Measurements from ENCODE around the gene CCDC51.

Gene CCDC51

GRCh38 chr3:48433472-48434118, 6.3 kb downstream of the CCDC51 start:
- no peak for DNase-seq (ENCODE audit: low read depth)

GRCh38 chr3:48432411-48433371, 7.2 kb downstream of the CCDC51 start:
- DNase-seq (ENCODE audit: low read depth), result no peak

DNA sequence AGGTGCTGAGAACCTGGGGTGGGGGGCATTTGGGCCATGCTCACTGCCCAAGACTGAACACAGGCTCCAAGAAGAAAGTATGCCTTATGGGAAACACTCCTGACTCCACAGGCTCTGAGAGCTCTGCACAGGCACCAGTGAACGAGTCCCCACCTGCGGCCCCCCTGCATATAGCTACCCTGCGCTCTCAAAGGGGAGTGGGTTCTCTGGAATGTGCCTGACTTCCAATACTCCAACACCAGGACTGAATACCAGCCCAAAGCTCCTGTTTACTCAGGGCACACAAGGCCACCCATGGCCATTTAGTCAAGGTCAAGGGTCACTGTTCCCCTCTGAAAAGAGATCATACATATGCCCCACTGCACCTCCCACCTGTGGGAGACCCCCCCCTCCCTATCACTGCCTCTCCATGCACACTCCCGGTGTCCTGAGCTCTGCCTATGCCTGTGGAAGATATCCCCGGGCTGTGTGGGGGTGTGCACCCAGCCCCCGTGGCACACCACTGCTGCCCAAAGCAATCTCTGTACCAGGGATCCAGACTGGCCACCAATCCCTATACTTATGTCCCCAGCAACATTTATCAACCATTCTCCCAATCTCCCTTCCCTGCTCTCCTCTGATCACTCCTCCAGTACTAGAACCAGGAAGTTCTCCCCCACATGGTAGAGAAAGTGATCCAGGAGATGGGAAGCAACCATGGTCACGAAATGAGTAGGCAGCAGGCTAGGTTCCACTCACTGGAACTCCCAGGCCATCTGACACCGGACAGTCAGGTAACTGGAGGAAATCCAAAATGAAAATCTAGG, 8.5 kb downstream of the CCDC51 start:
- no peak for DNase-seq (ENCODE audit: low read depth)

GRCh38 chr3:48430708-48431101, 9.2 kb downstream of the CCDC51 start:
- no peak for DNase-seq (ENCODE audit: low read depth)

DNA sequence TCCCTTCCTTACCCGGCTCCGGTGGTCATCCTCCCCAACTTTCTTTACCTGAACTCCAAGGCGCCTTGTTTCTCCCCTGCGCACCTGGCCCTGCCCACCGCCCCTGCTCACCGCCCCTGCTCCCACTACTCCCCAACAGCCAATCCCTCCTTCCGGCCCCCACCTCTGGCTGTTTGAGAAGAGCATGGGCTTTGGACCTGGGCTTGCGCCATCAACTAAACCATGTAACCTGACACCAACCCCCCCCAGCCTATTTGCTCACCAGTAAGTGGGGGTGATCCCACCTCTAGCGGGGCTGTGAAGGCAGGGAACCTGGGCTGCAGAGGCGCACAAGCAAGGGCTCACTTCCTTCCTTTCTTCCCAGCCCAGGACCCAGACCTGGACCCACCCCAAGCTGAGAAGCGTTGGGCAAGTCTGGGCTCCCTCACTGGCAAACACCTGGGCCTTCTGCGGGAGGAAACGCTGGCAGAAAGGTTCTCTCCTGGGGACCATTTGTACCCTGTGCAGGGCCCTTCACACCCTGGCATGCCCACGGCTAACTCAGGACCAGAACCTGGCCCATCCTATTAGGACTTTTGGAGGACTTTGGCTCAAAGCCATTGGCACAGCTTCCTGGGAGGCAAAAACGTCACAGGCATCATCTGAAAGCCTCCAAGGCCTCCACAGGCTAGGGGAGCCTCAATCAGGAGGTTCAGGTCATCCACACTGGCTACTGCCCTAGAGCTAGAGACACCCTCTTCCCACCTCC, 9.8 kb downstream of the CCDC51 start, which contains the start of gene PLXNB1:
TSS of gene PLXNB1 (minus strand) at position 127 of the 748 bp plus-strand sequence. CDS start 5,475 bp downstream, outside the sequence.
- no peak for DNase-seq (ENCODE audit: low read depth)

GRCh38 chr3:48429317-48429959, 10.5 kb downstream of the CCDC51 start:
- no peak for DNase-seq (ENCODE audit: low read depth)

DNA sequence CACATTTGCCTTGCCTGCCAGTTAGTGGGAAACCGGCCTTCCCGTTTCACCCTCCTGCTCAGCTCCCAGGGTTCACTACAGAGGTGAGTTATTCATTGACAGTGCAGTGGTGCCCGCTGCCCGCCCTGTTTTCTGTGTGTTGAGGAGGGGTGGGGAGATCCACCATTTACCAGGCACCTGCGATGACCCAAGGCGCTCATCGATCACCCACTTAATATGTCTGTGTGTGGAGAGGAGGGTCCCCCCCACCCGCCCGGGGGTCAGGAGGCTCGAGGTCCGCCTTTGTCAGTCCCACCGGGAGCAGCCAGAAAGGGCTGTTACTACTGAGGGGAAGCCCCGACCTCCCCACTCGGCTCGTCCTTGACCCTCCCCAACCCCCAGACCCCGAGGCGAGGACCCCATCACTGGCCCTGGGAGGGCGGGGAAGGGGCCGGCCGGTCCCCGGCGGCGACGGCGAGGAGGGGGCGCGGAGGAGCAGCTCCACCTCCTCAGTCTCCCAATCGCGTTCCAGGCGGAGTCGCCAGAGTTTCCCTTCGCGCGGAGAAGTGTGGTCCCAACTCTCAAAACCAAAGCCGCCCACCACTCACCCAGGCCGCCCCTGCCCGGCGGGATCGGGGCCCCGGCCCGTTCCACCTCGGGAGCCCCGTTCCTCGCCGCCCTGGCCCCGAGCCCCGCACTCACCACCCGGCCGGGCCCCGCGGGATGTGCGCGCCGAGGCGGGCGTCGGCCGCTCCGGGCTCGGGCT, 11.2 kb downstream of the CCDC51 start:
- DNase-seq (ENCODE audit: low read depth), result no peak

DNA sequence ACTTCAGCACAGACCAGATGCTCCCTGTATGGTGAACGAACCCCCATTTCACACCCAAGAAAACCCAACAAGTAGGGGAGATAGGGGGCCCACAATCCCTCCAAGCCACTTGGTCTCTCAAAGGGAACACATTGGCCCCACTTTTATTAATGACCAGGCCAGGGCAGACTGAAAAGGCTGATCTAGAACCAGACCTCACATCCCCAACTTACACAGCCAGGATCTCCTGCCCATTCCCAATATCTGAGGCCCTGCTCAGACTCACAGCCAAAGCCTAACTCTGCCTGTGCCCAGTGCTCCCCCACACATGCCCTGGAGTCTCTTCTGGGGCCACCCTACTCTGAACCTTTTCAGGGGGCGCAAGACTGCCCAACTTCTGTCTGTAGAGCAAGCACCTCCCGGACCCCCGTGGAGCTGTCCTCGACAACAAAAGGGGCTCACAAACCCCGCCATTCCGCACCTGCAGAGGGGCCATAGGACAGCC, 11.8 kb downstream of the CCDC51 start:
- no peak for DNase-seq (ENCODE audit: low read depth)

- no peak for DNase-seq (ENCODE audit: low read depth)
Measured at GRCh38 chr3:48427630-48427962, 12.3 kb downstream of the CCDC51 start.

DNA sequence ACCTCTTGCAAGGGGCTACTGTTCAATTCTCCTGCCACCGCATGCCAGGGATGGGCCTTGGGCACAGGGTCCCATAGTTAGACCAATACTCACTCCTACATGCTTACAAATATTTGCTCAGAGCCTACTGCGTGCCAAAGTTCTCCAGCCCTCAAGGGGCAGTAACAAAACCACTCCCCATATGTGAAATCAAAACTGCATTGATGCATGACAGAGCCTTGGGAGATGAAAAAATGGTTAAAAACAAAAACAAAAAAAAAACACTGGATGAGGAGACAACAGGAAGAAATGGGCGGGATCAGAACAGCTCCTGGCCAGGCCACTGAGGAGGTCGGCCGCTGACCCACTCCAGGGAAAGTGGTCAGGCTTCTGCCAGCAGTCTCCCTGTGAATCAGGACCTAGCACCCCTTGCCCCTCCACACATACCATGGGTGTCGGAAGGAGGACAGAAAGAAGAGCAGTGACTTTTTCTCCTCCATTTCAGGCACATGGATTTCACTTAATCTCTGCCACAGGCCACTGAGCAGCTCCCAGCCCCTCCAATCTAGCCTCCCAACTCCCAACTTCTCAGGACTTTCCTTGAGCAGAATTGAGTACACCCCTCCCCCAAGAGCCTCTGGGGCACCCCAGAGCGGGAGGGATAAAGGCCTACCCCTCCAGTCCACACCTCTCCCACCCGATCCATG, 12.8 kb downstream of the CCDC51 start:
- no peak for DNase-seq (ENCODE audit: low read depth)

GRCh38 chr3:48426401-48426909, 13.5 kb downstream of the CCDC51 start:
- DNase-seq (ENCODE audit: low read depth), result no peak

- no peak for DNase-seq (ENCODE audit: low read depth)
Measured at GRCh38 chr3:48425281-48425812, 14.6 kb downstream of the CCDC51 start.

- no peak for DNase-seq (ENCODE audit: low read depth)
Measured at GRCh38 chr3:48423883-48424695, 15.8 kb downstream of the CCDC51 start.

DNA sequence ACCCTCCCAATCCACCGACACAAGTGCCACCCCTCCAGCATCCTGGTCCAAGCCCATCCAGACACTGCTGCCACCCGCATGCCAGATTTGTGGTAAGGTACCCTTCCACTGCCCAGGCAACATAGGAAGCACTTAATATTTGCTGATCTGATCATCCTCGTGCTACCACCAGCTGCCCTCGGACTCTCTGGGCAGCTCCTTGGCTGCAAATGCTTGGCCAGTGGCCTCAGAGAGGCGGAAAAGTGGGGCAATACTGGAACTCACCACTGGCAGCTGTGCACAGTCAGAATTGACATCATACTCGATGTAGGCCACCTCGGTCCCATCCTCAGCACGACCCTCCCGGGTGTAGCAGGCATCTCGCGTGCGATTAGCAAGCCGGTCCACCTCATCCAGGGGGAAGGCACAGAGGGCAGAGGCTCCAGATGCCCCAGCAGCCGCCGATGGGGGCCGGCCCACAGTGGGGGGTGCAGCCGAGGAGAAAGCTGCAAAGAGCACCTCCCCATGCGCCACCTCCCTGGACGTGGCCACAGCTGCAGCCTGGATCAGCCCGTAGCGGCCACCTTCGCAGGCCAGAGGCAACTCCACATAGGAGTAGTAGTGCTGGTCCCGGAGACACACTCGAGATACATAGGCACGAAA, 16.6 kb downstream of the CCDC51 start:
- no peak for DNase-seq (ENCODE audit: low read depth)

DNA sequence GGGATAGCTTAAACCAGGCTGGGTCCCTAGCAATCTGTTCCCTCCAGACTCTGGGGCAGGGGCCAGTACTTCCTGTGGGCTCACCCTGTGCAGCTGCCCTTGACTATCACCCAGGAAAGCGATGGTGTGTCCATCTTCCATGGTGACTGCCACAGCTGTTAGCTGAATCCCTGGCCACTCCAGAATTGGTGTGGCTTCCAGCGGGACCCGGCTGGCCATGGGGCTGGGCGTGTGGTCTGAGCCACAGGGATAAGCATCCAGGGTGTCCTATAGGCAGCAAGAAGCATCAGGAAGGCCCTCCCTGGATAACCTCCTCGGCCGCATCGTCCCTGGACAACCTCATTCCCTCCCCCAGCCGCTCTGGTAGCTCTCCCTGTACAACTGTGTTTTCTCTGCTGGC, 17.2 kb downstream of the CCDC51 start:
- DNase-seq (ENCODE audit: low read depth), result no peak

DNA sequence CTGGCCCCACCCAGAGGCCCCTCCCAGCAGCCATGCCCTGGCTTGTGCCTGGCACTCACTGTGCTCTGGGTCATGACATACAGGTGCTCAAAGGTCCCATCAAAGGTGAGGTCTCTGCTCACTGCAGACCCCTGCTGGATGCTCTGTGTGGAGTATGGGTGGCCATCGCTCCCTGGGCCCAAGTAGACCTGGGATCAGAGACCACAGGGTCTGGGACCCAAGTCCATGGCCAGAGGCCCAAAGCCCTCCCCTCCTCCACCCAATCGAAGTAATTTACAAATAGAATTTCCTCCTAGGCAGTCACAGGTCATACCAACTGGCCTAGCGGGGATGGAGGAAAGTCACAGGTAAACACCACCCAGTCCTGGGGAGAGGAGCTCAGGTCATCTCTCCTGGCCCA, 17.6 kb downstream of the CCDC51 start:
- no peak for DNase-seq (ENCODE audit: low read depth)

GRCh38 chr3:48420561-48420960, 19.4 kb downstream of the CCDC51 start:
- no peak for DNase-seq (ENCODE audit: low read depth)

DNA sequence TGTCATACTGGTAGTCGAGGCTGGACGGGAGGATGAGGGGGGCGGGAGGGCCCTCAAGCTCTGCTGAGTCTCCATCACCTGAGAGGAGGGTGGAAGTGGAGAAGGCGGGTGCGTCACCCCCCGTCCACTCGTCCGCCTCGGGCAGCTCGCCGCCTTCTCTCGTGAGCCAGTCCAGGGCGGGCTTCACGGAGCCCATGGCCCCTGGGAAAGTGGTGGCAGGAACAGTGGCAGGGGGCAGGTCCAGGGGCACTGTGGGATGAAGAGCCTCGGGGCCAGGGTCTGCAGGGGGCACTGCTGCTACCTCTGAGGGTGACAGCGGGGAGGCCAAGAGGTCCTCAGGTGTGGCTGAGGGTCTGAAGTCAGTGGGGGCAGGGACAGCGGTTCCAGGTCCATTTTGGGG, 20.3 kb downstream of the CCDC51 start:
- no peak for DNase-seq (ENCODE audit: low read depth)

Data from GM04504 (cell line).